Measurements from ENCODE around the gene HTATIP2. TPM values are rescaled to one million over a fixed set of nuclear protein-coding genes. Genes with fewer than 3 reads are reported as not detected.

Gene HTATIP2
- total and polyA plus RNA-seq, 2 experiments from 2014 or later = 45.0 to 57.5 TPM

- H3K36me3 ChIP-seq (ENCODE audit: insufficient read depth) = 0 out of 2 replicates have a peak, but pooled peaks cover 3% of the 10 kb centered on the region
- no peak for ATAC-seq
- no peaks in the 10 kb centered on the region for H3K9me3 Mint-ChIP-seq
Observed at GRCh38 chr11:20369826-20370225, 6.3 kb downstream of the HTATIP2 start.

GRCh38 chr11:20372081-20372626 lies 8.6 kb downstream of the HTATIP2 start:
- Mint-ChIP-seq H3K4me3 (no peak overlapping the region), H3K27ac (no peak overlapping the region), H3K27me3 (ENCODE audit: insufficient read depth, low read depth, poor library complexity) (peaks cover 1% of the 10 kb centered on the region), H3K4me1 (peaks cover 26% of the 10 kb centered on the region), H3K36me3 (ENCODE audit: low read depth) (peaks cover 5% of the 10 kb centered on the region; the same call in 2 of the 3 replicates), H3K9me3 (no peaks in the 10 kb centered on the region)
- Histone ChIP-seq H3F3A (replicated peaks; ENCODE audit: low read depth) (no peaks in the 10 kb centered on the region), H3K79me2 (replicated peaks; ENCODE audit: insufficient read depth) (no peaks in the 10 kb centered on the region), H3K27me3 (ENCODE audit: insufficient read depth) (no peaks in the 10 kb centered on the region), H3K4me2 (no peak overlapping the region), H3K9me2 (ENCODE audit: insufficient read depth) (no peaks in the 10 kb centered on the region), H3K27ac (ENCODE audit: low read depth) (no peak overlapping the region), H2AFZ (no peak overlapping the region), H4K20me1 (replicated peaks; ENCODE audit: insufficient read depth) (no peaks in the 10 kb centered on the region), H3K4me3 (no peak overlapping the region), H3K36me3 (ENCODE audit: insufficient read depth) (0 out of 2 replicates have a peak, but pooled peaks cover 6% of the 10 kb centered on the region), H3K4me1 (ENCODE audit: insufficient read depth) (peaks cover 22% of the 10 kb centered on the region)
- ATAC-seq (no peak), DNase-seq (ENCODE audit: low spot score) (no peak)
- TF ChIP-seq ZNF114 (CRISPR knock-in tag; IDR thresholded peaks at IDR 0.05) (no peak), EZH2phosphoT487 (IDR thresholded peaks at IDR 0.05; ENCODE audit: unreplicated experiment) (no peak)
- TF ChIP-seq, protein P1, sequence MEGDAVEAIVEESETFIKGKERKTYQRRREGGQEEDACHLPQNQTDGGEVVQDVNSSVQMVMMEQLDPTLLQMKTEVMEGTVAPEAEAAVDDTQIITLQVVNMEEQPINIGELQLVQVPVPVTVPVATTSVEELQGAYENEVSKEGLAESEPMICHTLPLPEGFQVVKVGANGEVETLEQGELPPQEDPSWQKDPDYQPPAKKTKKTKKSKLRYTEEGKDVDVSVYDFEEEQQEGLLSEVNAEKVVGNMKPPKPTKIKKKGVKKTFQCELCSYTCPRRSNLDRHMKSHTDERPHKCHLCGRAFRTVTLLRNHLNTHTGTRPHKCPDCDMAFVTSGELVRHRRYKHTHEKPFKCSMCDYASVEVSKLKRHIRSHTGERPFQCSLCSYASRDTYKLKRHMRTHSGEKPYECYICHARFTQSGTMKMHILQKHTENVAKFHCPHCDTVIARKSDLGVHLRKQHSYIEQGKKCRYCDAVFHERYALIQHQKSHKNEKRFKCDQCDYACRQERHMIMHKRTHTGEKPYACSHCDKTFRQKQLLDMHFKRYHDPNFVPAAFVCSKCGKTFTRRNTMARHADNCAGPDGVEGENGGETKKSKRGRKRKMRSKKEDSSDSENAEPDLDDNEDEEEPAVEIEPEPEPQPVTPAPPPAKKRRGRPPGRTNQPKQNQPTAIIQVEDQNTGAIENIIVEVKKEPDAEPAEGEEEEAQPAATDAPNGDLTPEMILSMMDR (conservative IDR thresholded peaks at IDR 0.05; ENCODE audit: low read depth in 2 of 2) = no peak

More at GRCh38 chr11:20369826-20370225, 6.3 kb downstream of the HTATIP2 start:
- no peak for TF ChIP-seq ZNF331 (CRISPR knock-in tag; IDR thresholded peaks at IDR 0.05; ENCODE audit: low read depth)
- TF ChIP-seq REST (IDR thresholded peaks at IDR 0.05; ENCODE audit: unreplicated experiment) = no peak
- TF ChIP-seq CREB1 (CRISPR knock-in tag; IDR thresholded peaks at IDR 0.05; ENCODE audit: low read depth) = no peak
- no peak for TF ChIP-seq ZNF114 (CRISPR knock-in tag; IDR thresholded peaks at IDR 0.05)
- TF ChIP-seq NANOG (IDR thresholded peaks at IDR 0.05; ENCODE audit: borderline replicate concordance) = no peak
- Mint-ChIP-seq H3K4me1 (peaks cover 33% of the 10 kb centered on the region), H3K4me3 (no peak overlapping the region), H3K27ac (no peak overlapping the region), H3K36me3 (ENCODE audit: low read depth) (peaks cover 5% of the 10 kb centered on the region; the same call in 2 of the 3 replicates), H3K27me3 (ENCODE audit: insufficient read depth, low read depth, poor library complexity) (peaks cover 3% of the 10 kb centered on the region)
- H3K4me1 ChIP-seq (ENCODE audit: insufficient read depth) = peaks cover 28% of the 10 kb centered on the region
- H3K4me2 ChIP-seq = peak overlapping the region; percentile 24; the same call in 1 of the 2 replicates
- H2AFZ ChIP-seq = no peak overlapping the region
- H3K4me3 ChIP-seq = no peak overlapping the region
- no peaks in the 10 kb centered on the region for H3K27me3 ChIP-seq (ENCODE audit: insufficient read depth)
- H4K20me1 ChIP-seq (replicated peaks; ENCODE audit: insufficient read depth) = no peaks in the 10 kb centered on the region
- no peaks in the 10 kb centered on the region for H3K79me2 ChIP-seq (replicated peaks; ENCODE audit: insufficient read depth)
- no peaks in the 10 kb centered on the region for H3F3A ChIP-seq (replicated peaks; ENCODE audit: low read depth)
- no peak for DNase-seq (ENCODE audit: low spot score)
- no peaks in the 10 kb centered on the region for H3K9me2 ChIP-seq (ENCODE audit: insufficient read depth)
- H3K27ac ChIP-seq (ENCODE audit: low read depth) = peak overlapping the region; percentile 30; the same call in 1 of the 2 replicates
